ENCODE data around the gene TGIF2. TPM values are rescaled to one million over a fixed set of nuclear protein-coding genes. Genes with fewer than 3 reads are reported as not detected.

TGIF2 gene
- total and polyA plus RNA-seq, 2 of the 4 experiments (the other 2 are of a cell fraction): 9.7 to 12.7 TPM

DNA sequence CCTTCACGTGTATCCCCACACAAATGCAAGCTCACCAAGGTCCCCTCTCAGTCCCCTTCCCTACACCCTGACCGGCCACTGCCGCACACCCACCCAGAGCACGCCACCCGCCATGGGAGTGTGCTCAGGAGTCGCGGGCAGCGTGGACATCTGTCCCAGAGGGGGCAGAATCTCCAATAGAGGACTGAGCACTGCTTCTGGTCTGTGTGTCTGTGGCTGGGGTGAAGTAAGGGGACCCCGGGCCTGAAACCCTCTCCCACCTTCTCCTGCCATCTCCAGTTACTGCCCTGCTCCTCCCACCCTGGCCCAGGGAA is 23.8 kb upstream of the TGIF2 start:
- Histone ChIP-seq H4K8ac (ENCODE audit: low read depth in 2 of 2, low read length in 2 of 2) (0 out of 4 replicates have a peak overlapping the region, but pooled peaks have one; percentile 21 to 29), H3K9ac (ENCODE audit: low read depth, low read length) (no peak overlapping the region), H3K4me3 (ENCODE audit: insufficient read depth, low read depth, low read length) (no peak overlapping the region), H2AK9ac (replicated peaks; ENCODE audit: low read depth, low read length, poor library complexity) (peak overlapping the region; percentile 87), H4K5ac (ENCODE audit: low read depth, low read length) (no peak overlapping the region), H2BK5ac (ENCODE audit: low read depth, low read length, poor library complexity, severe bottlenecking) (no peak overlapping the region), H3K18ac (ENCODE audit: low read depth, low read length) (no peak overlapping the region), H2BK120ac (ENCODE audit: low read depth, low read length) (no peak overlapping the region), H3K14ac (replicated peaks; ENCODE audit: low read depth, low read length) (no peak overlapping the region), H3K27me3 (ENCODE audit: control insufficient read depth, insufficient read depth, low read length) (no peaks in the 10 kb centered on the region), H2AFZ (replicated peaks; ENCODE audit: low read length, poor library complexity) (no peak overlapping the region), H3K36me3 (ENCODE audit: control insufficient read depth, insufficient read depth, low read length) (peaks cover 44% of the 10 kb centered on the region), H3K4me2 (ENCODE audit: low read depth, low read length) (no peak overlapping the region), H4K20me1 (ENCODE audit: insufficient read depth, low read length) (peaks cover 66% of the 10 kb centered on the region), H3K9me1 (ENCODE audit: insufficient read depth, low read length) (peaks cover 10% of the 10 kb centered on the region), H2AK5ac (ENCODE audit: low read depth, low read length) (no peak overlapping the region), H2BK20ac (ENCODE audit: low read depth, low read length) (no peak overlapping the region), H4K91ac (ENCODE audit: insufficient read depth, low read depth, low read length) (no peak overlapping the region), H3K9me3 (ENCODE audit: control insufficient read depth, insufficient read depth, low read length) (no peaks in the 10 kb centered on the region), H3K4me1 (ENCODE audit: control insufficient read depth, insufficient read depth, low read length) (peaks cover 2% of the 10 kb centered on the region), H2BK15ac (ENCODE audit: low read depth, low read length) (no peak overlapping the region), H3K23ac (ENCODE audit: low read depth, low read length) (no peak overlapping the region), H3K56ac (ENCODE audit: extremely low read depth, insufficient read depth, low read length) (no peak overlapping the region), H3K27ac (ENCODE audit: insufficient read depth, low read length) (no peak overlapping the region), H3K4ac (ENCODE audit: low read depth, low read length) (no peak overlapping the region), H3K79me1 (ENCODE audit: low read depth in 1 of 2, low read length in 2 of 2) (peaks cover 13 to 59% of the 10 kb centered on the region in 2 experiments; a peak in 3 of 4 replicates)
- dilution Hi-C loops (cut with HindIII; ENCODE audit: low sequenced_read_pairs, unreplicated experiment) (no loop called here), in situ Hi-C loops (cut with MboI; ENCODE audit: low sequenced_read_pairs) (no loop called here), intact Hi-C loops (cut with micrococcal nuclease) (no loop called here)
- CTCF ChIA-PET: no interaction called here
- DNase-seq: no peak
- WGBS, 2 experiments (ENCODE audit: extremely low coverage in 2 of 2, insufficient read length in 1 of 2): no CpG with 5 or more reads among the region's 9 CpGs
- POLR2A ChIA-PET (ENCODE audit: unreplicated experiment): interaction anchor here (1.4 kb wide), 1 partner anchor 85 kb away, joined by 5 read pairs; no protein-coding TSS in a partner anchor
- no peak for TF ChIP-seq RAD21 (IDR thresholded peaks at IDR 0.05; ENCODE audit: low read length)
- TF ChIP-seq SMC3 (IDR thresholded peaks at IDR 0.05; ENCODE audit: low read depth, low read length): no peak
- TF ChIP-seq POLR2A (IDR thresholded peaks at IDR 0.05; ENCODE audit: low read depth, low read length): no peak
- TF ChIP-seq MXI1 (IDR thresholded peaks at IDR 0.05; ENCODE audit: borderline replicate concordance, low read depth, low read length): no peak
- no peak for TF ChIP-seq CTCF (conservative IDR thresholded peaks at IDR 0.05; ENCODE audit: low read depth, low read length)
- TF ChIP-seq, protein P1, sequence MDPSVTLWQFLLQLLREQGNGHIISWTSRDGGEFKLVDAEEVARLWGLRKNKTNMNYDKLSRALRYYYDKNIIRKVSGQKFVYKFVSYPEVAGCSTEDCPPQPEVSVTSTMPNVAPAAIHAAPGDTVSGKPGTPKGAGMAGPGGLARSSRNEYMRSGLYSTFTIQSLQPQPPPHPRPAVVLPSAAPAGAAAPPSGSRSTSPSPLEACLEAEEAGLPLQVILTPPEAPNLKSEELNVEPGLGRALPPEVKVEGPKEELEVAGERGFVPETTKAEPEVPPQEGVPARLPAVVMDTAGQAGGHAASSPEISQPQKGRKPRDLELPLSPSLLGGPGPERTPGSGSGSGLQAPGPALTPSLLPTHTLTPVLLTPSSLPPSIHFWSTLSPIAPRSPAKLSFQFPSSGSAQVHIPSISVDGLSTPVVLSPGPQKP (IDR thresholded peaks at IDR 0.05; ENCODE audit: borderline replicate concordance, low read depth, low read length): no peak
- TF ChIP-seq CHD1 (IDR thresholded peaks at IDR 0.05; ENCODE audit: low read depth, low read length): no peak
- TF ChIP-seq NFE2L2 (IDR thresholded peaks at IDR 0.05; ENCODE audit: low read depth, low read length): no peak
- no peak for TF ChIP-seq RCOR1 (IDR thresholded peaks at IDR 0.05; ENCODE audit: insufficient replicate concordance, low read length)
- TF ChIP-seq MAZ (IDR thresholded peaks at IDR 0.05; ENCODE audit: borderline replicate concordance, low read depth, low read length): no peak
- TF ChIP-seq BHLHE40 (IDR thresholded peaks at IDR 0.05; ENCODE audit: low read depth, low read length): no peak
- TF ChIP-seq CEBPB (IDR thresholded peaks at IDR 0.05; ENCODE audit: low read depth, low read length): no peak
- no peak for TF ChIP-seq MAFK (IDR thresholded peaks at IDR 0.05; ENCODE audit: low read depth, low read length)
- peak; percentile 1 for ATAC-seq (ENCODE audit: low read depth)
- no TSS peak for BruUV-seq (replicated peaks)

All from IMR-90 (cell line).